ENCODE results near the gene NXF1.

DNA sequence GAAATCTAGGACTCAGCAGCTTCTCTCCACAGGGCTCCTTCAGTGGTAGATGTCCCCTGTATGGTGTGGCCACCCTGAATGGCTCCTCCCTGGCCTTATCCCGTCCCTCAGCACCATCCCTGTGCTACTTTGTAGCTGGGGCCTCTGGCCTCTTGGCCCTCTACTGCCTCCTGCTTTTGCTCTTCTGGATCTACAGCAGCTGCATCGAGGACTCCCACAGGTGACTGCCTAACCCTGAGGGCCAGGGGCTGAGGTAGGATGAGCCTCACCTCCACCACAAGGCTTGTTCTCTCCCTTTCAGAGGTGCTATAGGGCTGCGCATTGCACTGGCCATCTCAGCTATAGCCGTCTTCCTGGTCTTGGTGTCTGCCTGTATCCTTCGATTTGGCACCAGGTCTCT lies 16.2 kb downstream of the NXF1 start:
- TF ChIP-seq, protein P1, sequence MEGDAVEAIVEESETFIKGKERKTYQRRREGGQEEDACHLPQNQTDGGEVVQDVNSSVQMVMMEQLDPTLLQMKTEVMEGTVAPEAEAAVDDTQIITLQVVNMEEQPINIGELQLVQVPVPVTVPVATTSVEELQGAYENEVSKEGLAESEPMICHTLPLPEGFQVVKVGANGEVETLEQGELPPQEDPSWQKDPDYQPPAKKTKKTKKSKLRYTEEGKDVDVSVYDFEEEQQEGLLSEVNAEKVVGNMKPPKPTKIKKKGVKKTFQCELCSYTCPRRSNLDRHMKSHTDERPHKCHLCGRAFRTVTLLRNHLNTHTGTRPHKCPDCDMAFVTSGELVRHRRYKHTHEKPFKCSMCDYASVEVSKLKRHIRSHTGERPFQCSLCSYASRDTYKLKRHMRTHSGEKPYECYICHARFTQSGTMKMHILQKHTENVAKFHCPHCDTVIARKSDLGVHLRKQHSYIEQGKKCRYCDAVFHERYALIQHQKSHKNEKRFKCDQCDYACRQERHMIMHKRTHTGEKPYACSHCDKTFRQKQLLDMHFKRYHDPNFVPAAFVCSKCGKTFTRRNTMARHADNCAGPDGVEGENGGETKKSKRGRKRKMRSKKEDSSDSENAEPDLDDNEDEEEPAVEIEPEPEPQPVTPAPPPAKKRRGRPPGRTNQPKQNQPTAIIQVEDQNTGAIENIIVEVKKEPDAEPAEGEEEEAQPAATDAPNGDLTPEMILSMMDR (IDR thresholded peaks at IDR 0.05), result no peak
- TF ChIP-seq POLR2A (IDR thresholded peaks at IDR 0.05), result no peak
